HG02678 (cell line): ENCODE measurements around the gene CYP24A1.
"Not testable (repeated sequence)": the region's sequence is repeated elsewhere in the genome, so short reads cannot be mapped to it uniquely, and the experiment has no call there.

ENCODE experiments used
- ATAC-seq: cut with Tn5 transposase; IDR thresholded peaks from one replicate; pipeline ENCODE4 v1.9.1; 2021; ENCODE audit warnings: mild to moderate bottlenecking, moderate library complexity; ENCODE audit not compliant: unreplicated experiment

Gene CYP24A1

DNA sequence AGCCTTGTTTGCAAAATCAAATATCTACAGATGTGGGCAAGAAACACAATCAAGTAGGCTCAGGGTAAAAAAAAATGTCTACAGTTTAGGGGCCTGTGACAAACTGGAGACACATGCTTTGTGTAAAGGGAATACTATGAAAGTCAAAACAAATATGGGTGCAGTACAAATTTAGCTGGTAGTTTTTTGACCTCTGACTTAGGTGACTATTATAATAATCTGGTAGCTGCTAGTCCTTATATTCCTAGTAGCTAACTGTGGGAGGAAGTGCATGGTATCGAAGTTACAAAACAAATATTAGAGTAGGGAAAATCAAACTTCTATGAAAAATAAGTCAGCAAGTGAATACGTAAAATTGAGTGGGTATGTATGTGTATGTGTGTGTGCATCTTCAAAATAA is 35.4 kb downstream of the CYP24A1 start:
- no peak for ATAC-seq

DNA sequence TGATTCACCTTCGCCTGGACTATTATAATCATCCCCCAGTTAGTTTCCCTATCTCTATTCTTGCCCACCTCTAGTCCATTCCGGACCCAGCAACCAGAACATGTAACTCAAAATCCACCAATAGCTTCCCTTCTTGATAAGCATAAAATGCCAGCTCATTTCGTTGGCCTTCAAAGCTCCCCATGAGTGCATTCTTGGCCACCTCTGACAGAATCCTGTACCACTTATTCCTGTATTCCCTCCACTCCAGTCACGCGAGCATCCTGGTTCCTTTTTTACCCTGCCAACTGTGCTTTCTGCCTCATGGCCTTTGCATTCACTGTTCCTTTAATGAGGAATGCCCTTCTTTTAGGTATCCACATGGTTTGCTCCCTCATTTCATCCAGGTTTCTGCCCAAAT is 36.7 kb downstream of the CYP24A1 start:
- no peak for ATAC-seq

DNA sequence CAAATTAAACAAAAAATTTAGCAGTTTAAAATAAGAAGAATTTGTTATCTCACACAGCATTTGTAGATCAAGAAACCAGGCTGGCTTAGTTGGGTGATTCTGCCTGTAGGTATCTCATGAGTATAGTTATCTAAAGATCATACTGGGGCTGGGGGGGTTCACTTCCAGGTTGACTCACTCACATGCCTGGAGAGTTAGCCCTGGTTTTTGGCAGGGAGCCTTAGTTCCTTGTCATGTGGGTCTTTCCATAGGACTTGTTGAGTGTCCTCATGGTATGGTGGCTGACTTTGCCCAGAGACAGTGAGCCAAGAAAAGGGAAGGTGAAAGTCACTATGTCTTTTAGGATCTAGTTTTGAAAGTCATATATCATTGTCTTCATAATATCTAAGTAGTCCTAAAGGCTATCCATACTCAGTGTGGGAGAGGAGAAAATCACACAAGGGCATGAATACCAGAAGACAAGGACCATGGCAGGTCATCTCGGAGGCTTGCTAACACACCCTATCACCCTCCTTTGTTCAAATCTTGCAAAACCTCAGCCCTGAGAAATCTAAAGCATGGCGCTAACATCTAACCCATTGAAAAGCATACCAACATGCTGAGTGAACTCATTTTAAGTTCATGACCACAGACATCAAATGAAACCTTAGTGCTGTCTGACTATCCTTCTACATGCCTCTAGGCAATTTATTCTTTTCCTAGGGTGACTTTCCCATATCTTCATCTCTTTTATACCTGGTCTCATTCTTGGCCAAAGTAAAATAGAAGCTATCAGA is 39.2 kb downstream of the CYP24A1 start:
- ATAC-seq, result no peak

DNA sequence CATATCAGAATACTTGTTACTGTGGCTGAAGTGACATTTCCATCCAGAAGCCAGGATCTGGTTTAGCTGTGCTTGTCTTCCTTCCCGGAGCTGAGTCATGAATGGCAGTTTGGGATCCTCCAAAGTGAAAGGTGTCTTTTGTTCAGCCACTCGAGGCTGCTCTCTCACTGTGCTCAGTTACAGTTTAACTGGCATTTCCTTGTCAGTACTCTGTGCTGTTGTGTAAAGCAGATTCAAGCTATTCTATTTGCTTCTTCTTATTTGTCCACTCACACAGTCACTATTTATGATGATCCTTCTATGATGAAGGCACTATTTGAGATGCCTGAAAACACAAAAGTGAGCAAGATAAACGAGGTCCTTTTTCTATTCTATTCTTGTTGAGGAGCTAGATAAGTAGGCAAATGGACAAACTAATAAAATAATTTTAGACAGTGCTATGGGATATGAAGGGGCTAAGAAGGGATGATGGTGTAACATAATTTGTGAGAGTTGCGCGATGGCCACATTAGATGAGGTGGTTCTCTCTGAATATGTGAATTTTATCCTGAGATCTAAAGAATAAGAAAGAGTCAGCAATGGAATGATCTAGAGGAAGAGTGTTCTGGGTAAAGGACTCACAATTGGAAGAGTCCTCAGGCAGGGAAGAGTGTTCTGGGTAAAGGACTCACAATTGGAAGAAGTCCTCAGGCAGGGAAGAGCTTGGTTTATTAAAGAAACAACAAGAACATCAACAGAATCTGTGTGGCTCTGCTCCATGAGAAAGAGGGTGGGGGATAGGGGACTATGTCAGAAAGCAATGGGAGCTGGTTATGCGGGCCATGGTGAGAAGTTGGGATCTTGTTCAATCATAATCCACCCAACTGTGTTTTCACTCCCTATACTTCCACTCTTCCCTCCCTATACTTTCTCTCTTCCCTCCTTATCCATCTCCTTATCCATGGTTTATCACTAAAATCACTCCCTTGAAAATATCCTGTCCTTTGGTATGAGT is 40.1 kb downstream of the CYP24A1 start:
- ATAC-seq, result no peak

DNA sequence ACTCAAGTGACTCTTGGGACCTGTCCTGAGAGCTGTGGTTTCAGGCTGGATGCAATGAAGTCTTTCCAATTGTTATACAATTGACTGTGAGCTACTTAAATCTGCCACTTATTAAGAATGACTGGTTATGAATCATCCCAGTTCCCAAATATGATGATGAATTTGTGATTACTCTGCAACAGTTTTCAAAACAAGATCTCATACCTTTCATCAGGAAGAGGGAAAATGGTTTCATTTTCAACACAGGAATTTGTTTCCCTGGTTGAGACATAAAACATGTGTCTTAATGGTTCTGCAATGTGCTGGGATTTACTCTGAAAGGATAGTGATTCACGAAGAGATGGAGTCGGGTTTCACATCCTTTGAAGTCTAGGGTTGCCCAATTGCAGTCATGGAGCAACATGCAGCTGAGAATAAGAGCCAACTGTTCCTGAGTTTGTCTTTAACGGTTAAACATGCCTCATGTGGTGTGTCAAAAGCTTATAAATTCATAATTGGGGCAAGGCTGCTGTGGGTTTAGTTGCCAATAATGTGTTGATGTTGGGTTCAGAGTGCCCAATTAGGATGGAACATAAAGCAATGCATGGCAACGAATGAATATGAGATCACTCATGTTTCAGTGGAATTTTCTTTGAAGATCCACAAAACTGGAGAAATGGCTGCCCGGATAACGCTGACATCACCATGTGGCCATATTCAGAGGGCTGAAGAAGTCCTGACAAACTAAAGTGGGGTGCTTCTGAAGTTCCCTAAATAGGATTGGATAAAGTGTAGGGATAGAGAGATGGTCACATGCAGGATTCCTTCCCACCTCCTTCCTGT is 41.0 kb downstream of the CYP24A1 start:
- ATAC-seq, result no peak

DNA sequence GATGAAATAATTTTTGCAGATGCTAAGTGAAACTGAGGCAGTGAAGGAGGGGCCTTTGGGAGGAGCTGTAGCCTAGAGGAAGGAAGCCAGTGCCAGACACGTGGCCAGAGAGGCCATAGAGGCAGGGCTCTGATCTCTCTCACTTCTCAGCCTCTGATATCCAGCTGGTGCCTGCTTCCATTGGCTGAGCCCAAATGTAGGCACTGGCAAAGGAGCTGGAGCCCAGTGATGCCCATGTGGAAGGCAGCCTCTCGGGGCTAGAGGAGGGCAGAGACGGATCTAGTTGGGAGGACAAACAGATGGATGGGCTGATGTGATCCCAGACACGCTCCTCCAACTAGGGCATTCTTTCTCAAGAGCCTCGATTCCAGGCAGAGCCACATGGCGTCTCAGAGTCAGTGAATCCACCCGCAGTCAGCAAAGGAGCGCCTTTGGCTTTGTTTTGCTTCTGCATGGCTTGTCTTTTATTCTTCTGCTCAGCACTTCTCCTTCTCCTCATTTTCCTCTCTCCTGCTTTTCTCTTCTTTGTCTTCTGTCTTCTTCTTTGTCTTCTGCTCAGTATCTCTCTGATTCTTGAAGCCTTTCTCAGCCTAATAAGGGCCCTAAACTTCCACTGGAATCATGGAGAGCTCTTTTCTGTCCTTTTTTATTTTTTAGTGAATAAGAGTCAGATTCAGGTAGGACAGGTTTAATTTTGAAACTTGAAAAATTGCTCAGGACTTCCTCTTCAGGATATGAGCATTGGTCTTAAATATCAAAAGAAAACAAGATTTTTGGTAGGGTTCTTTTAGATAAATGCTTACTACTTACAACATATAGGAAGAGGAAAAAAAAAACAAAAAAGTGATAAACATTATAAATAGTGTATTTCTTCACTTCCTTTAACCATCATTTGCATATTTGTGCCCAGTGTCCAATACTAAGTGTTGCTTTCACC is 41.8 kb downstream of the CYP24A1 start:
- no peak for ATAC-seq

DNA sequence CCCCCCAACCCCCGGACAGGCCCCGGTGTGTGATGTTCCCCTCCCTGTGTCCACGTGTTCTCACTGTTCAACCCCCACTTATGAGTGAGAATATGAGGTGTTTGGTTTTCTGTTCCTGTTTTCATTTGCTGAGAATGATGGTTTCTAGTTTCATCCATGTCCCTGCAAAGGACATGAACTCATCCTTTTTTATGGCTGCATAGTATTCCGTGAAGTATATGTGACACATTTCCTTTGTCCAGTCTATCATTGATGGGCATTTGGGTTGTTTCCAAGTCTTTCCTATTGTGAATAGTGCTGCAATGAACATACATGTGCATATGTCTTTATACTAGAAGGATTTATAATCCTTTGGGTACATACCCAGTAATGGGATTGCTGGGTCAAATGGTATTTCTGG is 42.7 kb downstream of the CYP24A1 start:
- not testable (repeated sequence) for ATAC-seq

DNA sequence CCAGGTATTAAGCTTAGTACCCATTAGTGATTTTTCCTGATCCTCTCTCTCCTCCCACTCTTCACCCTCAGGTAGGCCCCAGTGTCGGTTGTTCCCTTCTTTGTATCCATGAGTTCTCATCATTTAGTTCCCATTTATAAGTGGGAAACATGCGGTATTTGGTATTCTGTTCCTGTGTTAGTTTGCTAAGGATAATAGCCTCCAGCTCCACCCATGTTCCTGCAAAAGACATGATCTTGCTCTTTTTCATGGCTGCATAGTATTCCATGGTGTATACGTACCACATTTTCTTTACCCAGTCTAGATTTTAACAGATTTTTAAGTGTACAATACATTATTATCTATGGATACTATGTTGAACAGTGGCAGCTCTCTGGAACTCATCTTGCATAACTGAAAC is 44.4 kb downstream of the CYP24A1 start:
- no peak for ATAC-seq

DNA sequence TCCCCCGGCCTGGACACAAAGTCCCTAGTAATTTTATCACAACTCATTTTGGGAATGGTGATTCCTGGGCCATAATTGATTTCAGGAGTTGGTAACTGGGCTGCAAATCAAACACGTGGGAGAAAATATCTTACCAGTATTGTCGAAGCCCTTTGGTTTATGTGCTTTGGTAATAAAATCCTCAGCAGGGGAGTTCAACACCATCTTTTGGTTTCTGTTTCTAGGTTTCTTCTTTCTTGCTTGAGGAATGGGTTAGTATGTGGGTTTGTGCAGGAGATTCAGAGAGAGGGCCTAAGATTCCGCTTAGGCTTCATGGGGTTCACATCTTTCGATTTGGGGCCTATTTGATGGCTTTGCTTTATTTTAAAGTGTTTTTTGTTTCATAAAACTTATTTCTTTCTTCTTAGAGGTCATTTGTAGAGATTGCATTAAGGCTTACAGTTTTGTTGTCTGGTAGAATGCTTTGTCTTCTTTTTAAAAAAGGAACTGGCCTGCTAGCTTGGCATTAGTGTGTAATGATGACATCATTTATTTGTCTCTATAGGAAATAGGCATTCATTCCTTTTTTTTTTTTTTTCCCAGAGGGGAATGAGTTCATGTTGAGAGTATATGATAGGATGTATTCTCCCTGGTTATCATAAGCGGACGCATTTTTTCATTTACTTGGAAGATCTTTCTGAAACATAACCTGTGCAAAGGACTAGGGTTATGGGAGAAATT is 45.8 kb downstream of the CYP24A1 start:
- ATAC-seq, result no peak

DNA sequence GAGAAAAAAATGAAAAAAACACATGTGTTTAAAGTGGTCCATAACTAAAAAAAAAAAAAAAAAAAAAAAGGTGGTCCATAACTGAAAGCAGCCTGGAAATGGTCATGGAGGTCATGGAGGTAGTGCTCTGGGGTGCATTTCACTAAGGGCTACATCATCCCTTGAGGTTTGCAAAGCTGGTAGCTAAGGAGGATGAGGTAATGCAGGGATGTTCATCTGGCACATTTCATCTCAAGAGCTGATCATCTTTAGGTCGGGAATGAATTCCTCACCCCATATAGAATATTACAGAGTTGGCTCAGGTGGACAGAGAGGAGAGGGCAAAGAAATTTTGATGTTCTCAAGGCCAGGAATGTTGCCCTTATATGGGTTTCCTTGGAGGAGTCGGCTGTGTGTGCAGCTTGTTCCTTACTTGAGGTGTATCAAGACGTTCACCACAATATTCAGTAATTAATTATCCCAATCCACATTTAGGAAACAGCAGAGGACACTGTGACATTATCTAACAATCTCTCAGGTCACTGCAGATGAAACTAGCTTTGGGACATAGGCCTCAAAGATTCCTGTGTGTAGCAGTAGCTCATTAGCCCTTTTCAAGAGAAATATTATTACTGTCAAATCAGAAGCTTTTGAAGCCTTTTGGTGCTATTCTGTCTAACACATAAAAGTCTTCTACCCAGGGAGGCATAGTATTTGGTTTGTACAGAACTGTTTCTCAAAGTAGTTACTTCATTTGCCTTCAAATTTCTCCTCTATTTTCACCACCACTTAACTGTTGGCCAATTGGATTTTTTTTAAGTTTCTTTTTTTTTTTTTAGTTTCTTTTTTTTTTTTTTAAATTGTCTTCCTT is 46.8 kb downstream of the CYP24A1 start:
- no peak for ATAC-seq

DNA sequence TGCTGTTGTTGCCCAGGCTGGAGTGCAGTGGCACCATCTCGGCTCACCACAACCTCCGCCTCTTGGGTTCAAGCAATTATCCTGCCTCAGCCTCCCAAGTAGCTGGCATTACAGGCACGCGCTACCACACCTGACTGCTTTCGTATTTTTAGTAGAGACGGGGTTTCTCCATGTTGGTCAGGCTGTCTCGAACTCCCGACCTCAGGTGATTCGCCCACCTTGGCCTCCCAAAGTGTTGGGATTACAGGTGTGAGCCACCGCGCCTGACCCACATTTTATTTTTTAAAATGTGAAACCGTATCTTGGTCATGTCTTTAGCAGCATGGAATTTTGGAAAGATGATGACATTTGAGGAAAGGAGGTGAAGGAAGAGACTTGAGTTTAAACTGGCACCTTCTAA is 47.5 kb downstream of the CYP24A1 start:
- ATAC-seq, result not testable (repeated sequence)

DNA sequence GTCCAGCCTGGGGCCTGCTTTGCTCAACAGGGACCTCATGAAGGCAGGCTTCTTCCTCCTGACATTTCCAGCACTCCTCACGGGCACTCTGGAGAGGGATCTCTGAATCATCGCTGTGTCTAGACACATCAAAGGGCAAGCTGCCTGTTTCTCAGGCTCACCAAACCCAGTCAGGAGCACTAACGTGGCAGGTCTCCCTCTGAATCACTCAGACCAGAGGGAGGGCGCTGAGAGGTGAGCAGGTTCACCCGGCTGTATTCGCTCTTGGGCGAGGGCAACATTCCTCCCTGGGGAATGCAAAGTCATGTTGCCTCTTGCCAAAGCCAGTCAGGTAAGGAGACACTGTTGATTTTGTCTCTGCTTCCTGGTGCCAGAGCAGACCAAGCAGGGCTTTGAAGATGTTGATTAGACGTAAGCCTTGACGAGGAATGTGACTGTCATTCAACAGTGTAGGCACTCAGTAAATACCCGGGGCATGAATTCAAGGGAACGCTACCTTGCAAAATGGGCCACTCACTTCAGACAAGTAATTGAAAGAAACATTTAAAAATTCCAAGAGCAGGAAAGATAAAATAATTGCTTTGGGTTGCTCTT is 50.1 kb downstream of the CYP24A1 start:
- ATAC-seq, result no peak

DNA sequence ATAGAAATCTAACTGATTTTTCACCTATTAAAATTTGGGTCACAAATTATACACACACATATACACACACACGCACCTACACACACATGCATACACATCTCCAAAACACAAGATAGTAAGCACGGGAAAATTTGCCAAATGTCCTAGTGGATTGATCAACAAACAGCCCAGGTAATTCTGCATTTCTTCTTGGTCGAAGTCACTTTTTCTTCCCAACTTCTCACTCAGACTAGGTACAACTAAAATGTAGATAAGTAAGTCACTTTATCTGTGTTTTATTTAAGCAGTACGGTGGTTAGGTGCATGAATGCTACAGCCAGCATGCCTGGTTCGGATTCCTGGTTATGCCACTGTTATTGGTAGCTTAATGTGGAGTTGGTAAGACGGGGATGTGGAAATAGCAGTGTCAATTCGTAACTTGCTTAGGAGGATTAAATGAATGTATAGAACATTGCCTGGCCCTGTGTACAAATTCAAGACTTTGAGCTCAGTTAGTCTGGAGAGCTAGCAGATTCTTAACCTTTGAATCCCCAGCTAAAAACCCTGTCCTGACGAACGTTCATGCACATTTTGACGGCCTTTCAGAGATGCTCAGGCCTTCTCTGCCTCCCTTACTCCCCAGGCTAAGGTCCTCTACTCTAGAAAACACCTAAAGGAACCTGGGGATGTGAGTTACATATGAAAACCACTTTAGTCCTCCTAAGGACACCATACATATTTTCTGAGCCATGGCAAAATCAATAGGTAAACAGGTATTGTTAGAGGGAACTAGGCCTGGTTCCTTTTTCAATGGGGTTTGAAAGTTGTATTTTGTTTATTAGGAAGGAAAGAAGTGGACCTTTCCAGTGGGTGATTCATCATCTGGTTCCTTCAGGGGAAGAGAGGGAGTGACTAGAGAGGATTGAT is 50.9 kb downstream of the CYP24A1 start:
- ATAC-seq, result no peak

DNA sequence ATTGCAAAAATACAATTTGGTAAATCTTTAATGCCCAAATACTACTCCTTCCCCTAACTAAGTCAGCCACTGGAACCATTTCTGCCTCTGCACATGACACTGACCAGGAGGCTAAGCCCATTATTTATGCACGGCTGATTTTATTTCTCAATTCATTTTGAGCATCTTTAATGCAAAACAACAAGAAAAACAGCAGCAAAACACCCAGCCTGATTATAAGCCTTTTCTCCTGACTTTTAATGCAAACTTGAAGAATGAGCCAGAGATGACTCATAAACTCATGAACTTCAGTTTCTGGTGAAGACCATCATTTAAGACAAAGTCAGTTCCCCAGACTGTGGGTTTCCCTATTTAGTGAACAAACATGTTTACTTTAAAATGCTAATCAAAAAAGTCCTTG is 51.6 kb downstream of the CYP24A1 start:
- no peak for ATAC-seq

DNA sequence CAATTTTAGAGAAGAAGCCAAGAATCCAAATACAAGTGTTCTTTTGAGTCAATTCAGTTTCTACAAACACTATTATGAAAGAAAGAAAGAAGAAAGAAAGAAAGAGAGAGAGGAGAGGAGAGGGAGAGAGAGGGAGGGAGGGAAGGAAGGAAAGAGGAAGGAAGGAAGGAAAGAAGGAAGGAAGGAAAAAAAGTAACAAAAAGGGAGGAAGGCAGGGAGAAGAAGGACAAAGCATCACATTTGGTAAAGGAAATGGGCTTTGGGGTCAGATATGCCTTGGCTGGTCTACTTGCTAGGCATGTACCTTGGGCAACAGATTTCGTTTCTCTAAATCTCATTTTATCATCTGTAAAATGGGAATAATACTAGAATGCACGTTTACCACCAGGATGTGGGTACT is 54.0 kb downstream of the CYP24A1 start:
- no peak for ATAC-seq

DNA sequence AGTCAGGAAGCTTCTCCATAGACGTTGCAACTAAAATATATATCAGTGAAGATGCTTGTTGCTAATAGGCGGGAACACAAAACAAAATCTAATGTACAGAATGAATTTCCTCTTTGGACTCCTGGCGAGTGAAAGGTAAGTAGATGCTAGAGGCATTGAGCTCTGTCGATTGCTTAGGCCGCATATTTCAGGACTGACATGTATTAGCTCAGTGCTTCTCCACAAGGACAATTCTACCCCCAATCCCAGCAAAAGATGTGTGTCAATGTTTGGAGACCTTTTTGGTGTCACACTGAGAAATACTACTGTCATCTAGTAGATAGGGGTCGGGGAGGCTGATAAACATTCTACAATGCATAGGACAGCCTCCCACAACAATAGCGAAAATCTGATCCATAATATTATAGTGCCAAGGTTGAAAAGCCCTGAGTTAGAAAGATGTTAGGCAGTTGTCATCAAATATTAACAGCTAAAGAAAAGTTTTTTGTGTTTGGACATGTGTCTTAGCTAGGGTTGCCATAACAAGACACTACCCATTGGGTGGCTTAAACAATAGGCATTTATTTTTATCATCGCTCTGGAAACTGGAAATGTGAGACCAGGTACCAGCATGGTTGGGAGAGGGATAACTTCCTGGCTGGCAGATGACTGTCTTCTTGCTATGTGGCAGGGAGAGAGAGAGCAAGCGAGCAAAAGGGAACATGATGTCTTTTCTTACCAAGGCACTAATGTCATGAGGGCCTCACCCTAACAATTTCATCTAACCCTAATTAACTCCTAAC is 55.4 kb downstream of the CYP24A1 start:
- ATAC-seq, result no peak
